Keratinocyte (primary cell): Measurements from ENCODE around the gene TUBA1B. TPM values are rescaled to one million over a fixed set of nuclear protein-coding genes. Genes with fewer than 3 reads are reported as not detected.

Source experiments
- DNase-seq: peaks from one replicate; pipeline ENCODE4 v3.0.0-alpha.2; 2011; ENCODE audit warnings: low read depth, missing footprints, low spot score
- FAIRE-seq: peaks from 2 replicates; lab custom pipeline; 2011; peaks lifted over from hg19 to GRCh38; lab: Jason Lieb, UNC
- H2AFZ ChIP-seq: 2 replicates; pipeline ENCODE4 v1.6.0; 2012; ENCODE audit warnings: low read length, control low read depth, inconsistent platforms; ENCODE audit not compliant: control insufficient read depth
- H3K27ac ChIP-seq: 2 replicates; pipeline ENCODE4 v1.5.1; 2011; ENCODE audit warnings: low read length; ENCODE audit not compliant: control insufficient read depth, insufficient read depth
- H3K27me3 ChIP-seq: 3 replicates; pipeline ENCODE4 v1.6.0; 2011; ENCODE audit warnings: low read length; ENCODE audit not compliant: control insufficient read depth, insufficient read depth; ENCODE audit errors: extremely low read depth
- H3K36me3 ChIP-seq, 2 experiments: 2 replicates in 1 of 2; 3 replicates in 1 of 2; pipeline ENCODE4 v1.5.1; 2011; ENCODE audit warnings: low read length in 2 of 2, mild to moderate bottlenecking in 1 of 2; ENCODE audit not compliant: control insufficient read depth in 2 of 2, insufficient read depth in 2 of 2; ENCODE audit errors: extremely low read depth in 1 of 2
- H3K4me1 ChIP-seq: 3 replicates; pipeline ENCODE4 v1.5.1; 2011; ENCODE audit warnings: low read length; ENCODE audit not compliant: control insufficient read depth, insufficient read depth; ENCODE audit errors: extremely low read depth
- H3K4me2 ChIP-seq: 3 replicates; pipeline ENCODE4 v1.6.0; 2011; ENCODE audit warnings: low read depth, low read length; ENCODE audit not compliant: control insufficient read depth, insufficient read depth; ENCODE audit errors: extremely low read depth
- H3K4me3 ChIP-seq, 3 experiments: fragments of 200-600 bp in 1 of 3; sonication (generic) in 1 of 3; 2 replicates in 2 of 3; 3 replicates in 1 of 3; pipeline ENCODE4 v1.5.1; 2011 to 2016; ENCODE audit warnings: low read length in 3 of 3, mild to moderate bottlenecking in 3 of 3, control low read depth in 2 of 3, inconsistent platforms in 1 of 3, low read depth in 1 of 3, mixed read lengths in 1 of 3, mixed run types in 1 of 3, moderate library complexity in 1 of 3; ENCODE audit not compliant: control insufficient read depth in 2 of 3, insufficient read depth in 2 of 3; ENCODE audit errors: extremely low read depth in 1 of 3
- H3K79me2 ChIP-seq: 2 replicates; pipeline ENCODE4 v1.6.0; 2012; ENCODE audit warnings: low read length; ENCODE audit not compliant: control insufficient read depth, insufficient read depth
- H3K9ac ChIP-seq: 3 replicates; pipeline ENCODE4 v1.6.0; 2011; ENCODE audit warnings: low read length; ENCODE audit not compliant: control insufficient read depth, insufficient read depth; ENCODE audit errors: extremely low read depth
- H3K9me1 ChIP-seq: 3 replicates; pipeline ENCODE4 v1.6.0; 2011; ENCODE audit warnings: low read length; ENCODE audit not compliant: control insufficient read depth, insufficient read depth; ENCODE audit errors: extremely low read depth
- H3K9me3 ChIP-seq: 2 replicates; pipeline ENCODE4 v1.5.1; 2012; ENCODE audit warnings: low read depth, low read length; ENCODE audit not compliant: control insufficient read depth
- H4K20me1 ChIP-seq: 3 replicates; pipeline ENCODE4 v1.6.0; 2011; ENCODE audit warnings: low read length; ENCODE audit not compliant: control insufficient read depth, insufficient read depth; ENCODE audit errors: extremely low read depth
- CTCF ChIP-seq, 3 experiments: IDR thresholded peaks in 1 of 3; conservative IDR thresholded peaks in 1 of 3; optimal IDR thresholded peaks in 1 of 3; 2 replicates in 2 of 3; 3 replicates in 1 of 3; pipeline versions ENCODE3 to v1.5.1; 2011; ENCODE audit warnings: low read length in 3 of 3, mild to moderate bottlenecking in 3 of 3, moderate library complexity in 2 of 3, control low read depth in 1 of 3, inconsistent platforms in 1 of 3; ENCODE audit not compliant: insufficient read depth in 2 of 3; ENCODE audit errors: extremely low read depth in 1 of 3
- EZH2 ChIP-seq: IDR thresholded peaks from one replicate; pipeline ENCODE4 v1.6.1; 2012; ENCODE audit warnings: inconsistent platforms, mild to moderate bottlenecking, low read length, moderate library complexity
- dilution Hi-C: fragments of 300-500 bp; cut with MboI; formaldehyde crosslinking; loops from one replicate; pipeline ENCODE4 v1.7.0; 2020; ENCODE audit warnings: low sequenced_read_pairs; ENCODE audit not compliant: extremely low pct_ligation_motif_present
- polyA plus RNA-seq, 5 experiments: library from polyadenylated mRNA; depleted of rRNA in 3 of 5; stranded (reverse) in 3 of 5; stranded (forward) in 1 of 5; unstranded in 1 of 5; fragments of >200 nt; gene quantifications; 1 replicate in 1 of 5; 2 replicates in 3 of 5; 3 replicates in 1 of 5; pipeline versions ENCODE4 v1.2.1 to v1.2.3, GENCODE V29; 2011 to 2012; ENCODE audit warnings: missing spikeins in 2 of 5, low read depth in 1 of 5, low replicate concordance in 1 of 5

Gene TUBA1B
- polyA plus RNA-seq, 1 donor (not counting 4 experiments of a cell fraction or from before 2014, with no cell fraction given), result 2,055 TPM

GRCh38 chr12:49098035-49098451, 33.2 kb downstream of the TUBA1B start:
- H3K36me3 ChIP-seq, result peaks cover 30% of the 10 kb centered on the region in 2 experiments
- no peak for DNase-seq
- H3K27ac ChIP-seq, result no peak overlapping the region
- H3K4me3 ChIP-seq, result no peak overlapping the region
- H3K4me1 ChIP-seq, result no peaks in the 10 kb centered on the region
- H2AFZ ChIP-seq, result no peak overlapping the region
- H3K79me2 ChIP-seq, result no peaks in the 10 kb centered on the region
- FAIRE-seq, result peak; percentile 64
- no peaks in the 10 kb centered on the region for H4K20me1 ChIP-seq
- TF ChIP-seq EZH2 (no peak), CTCF (optimal IDR thresholded peaks at IDR 0.05 in 1 of 3, IDR thresholded peaks at IDR 0.05 in 1 of 3, conservative IDR thresholded peaks at IDR 0.05 in 1 of 3; ENCODE audit: extremely low read depth in 1 of 3, insufficient read depth in 2 of 3, low read length in 3 of 3) (peak; percentile 78 to 87 (median 83))
- H3K9me1 ChIP-seq, result no peaks in the 10 kb centered on the region
- no peak overlapping the region for H3K4me2 ChIP-seq
- dilution Hi-C loops, result no loop called here
- H3K9ac ChIP-seq, result no peak overlapping the region
- H3K27me3 ChIP-seq, result peaks cover 25% of the 10 kb centered on the region
- H3K9me3 ChIP-seq, result no peaks in the 10 kb centered on the region

DNA sequence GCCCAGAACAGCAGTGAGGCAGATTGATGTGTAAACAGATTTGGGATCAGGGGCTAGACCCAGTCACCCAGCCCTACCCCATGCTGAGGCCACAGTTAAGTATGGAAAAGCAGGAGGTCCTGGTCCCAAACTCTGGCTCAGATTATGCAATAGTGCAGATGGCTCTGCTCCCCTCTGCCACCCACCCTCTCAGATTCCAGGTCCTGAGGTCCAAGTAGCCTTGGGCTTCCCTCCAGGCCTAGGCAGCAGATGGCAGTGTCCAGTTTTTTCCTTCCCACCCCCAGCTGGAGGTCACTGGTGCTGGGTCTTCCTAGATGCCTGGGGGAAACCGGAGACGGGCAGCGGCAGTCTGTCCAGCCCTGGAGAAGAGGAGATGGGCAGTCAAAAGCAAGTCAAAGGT, 33.8 kb downstream of the TUBA1B start:
- no peak overlapping the region for H3K27ac ChIP-seq
- no peak overlapping the region for H3K4me3 ChIP-seq
- no peak overlapping the region for H3K4me2 ChIP-seq
- no peaks in the 10 kb centered on the region for H3K9me3 ChIP-seq
- H3K9me1 ChIP-seq, result no peaks in the 10 kb centered on the region
- DNase-seq (no peak), FAIRE-seq (no peak)
- TF ChIP-seq CTCF (optimal IDR thresholded peaks at IDR 0.05 in 1 of 3, IDR thresholded peaks at IDR 0.05 in 1 of 3, conservative IDR thresholded peaks at IDR 0.05 in 1 of 3; ENCODE audit: extremely low read depth in 1 of 3, insufficient read depth in 2 of 3, low read length in 3 of 3), result no peak
- no peak for TF ChIP-seq EZH2
- dilution Hi-C loops, result no loop called here
- no peak overlapping the region for H3K9ac ChIP-seq
- H3K79me2 ChIP-seq, result no peaks in the 10 kb centered on the region
- H3K27me3 ChIP-seq, result peaks cover 31% of the 10 kb centered on the region
- no peak overlapping the region for H2AFZ ChIP-seq
- H3K4me1 ChIP-seq, result peaks cover 2% of the 10 kb centered on the region
- peaks cover 25% of the 10 kb centered on the region in 2 experiments for H3K36me3 ChIP-seq
- H4K20me1 ChIP-seq, result no peaks in the 10 kb centered on the region
